Loucy (cell line): ENCODE measurements around the gene CCDC194.
A peak's percentile ranks its signal among the peaks of the same experiment; 100 is the strongest.

Source experiments
- H2AFZ ChIP-seq: fragments of 200-600 bp; sonication (generic); 2 replicates; pipeline ENCODE4 v1.6.0; 2016; ENCODE audit warnings: antibody characterized with exemption, mild to moderate bottlenecking, low read length, moderate library complexity
- H3F3A ChIP-seq: fragments of 200-600 bp; 2 replicates; pipeline ENCODE4 v1.6.0; 2016; ENCODE audit warnings: antibody characterized with exemption, low read depth, mild to moderate bottlenecking
- H3K27me3 ChIP-seq: fragments of 200-600 bp; sonication (generic); 2 replicates; pipeline ENCODE4 v1.6.1; 2014; ENCODE audit warnings: low read length, mild to moderate bottlenecking; ENCODE audit not compliant: insufficient read depth, poor library complexity, severe bottlenecking
- H3K36me3 ChIP-seq: fragments of 200-600 bp; sonication (generic); 2 replicates; pipeline ENCODE4 v1.6.1; 2016; ENCODE audit warnings: low read length; ENCODE audit not compliant: insufficient read depth
- H3K4me1 ChIP-seq: fragments of 200-600 bp; sonication (generic); 2 replicates; pipeline ENCODE4 v1.5.1; 2014; ENCODE audit warnings: low read length, mild to moderate bottlenecking; ENCODE audit not compliant: insufficient read depth, poor library complexity, severe bottlenecking
- H3K4me2 ChIP-seq: fragments of 200-600 bp; sonication (generic); 2 replicates; pipeline ENCODE4 v1.6.0; 2014; ENCODE audit warnings: antibody characterized with exemption, low read length, low read depth, mild to moderate bottlenecking; ENCODE audit not compliant: poor library complexity, severe bottlenecking
- H3K4me3 ChIP-seq: fragments of 200-600 bp; sonication (generic); 2 replicates; pipeline ENCODE4 v1.5.1; 2014; ENCODE audit warnings: low read length, mild to moderate bottlenecking, mixed read lengths; ENCODE audit not compliant: poor library complexity, severe bottlenecking
- H3K79me2 ChIP-seq: fragments of 200-600 bp; sonication (generic); 2 replicates; pipeline ENCODE4 v1.6.1; 2014; ENCODE audit warnings: low read length; ENCODE audit not compliant: insufficient read depth
- H3K9ac ChIP-seq: fragments of 200-600 bp; sonication (generic); 2 replicates; pipeline ENCODE4 v1.6.0; 2014; ENCODE audit warnings: mild to moderate bottlenecking, low read depth, low read length, moderate library complexity; ENCODE audit not compliant: poor library complexity, severe bottlenecking
- H3K9me2 ChIP-seq: fragments of 200-600 bp; sonication (generic); replicated peaks from 2 replicates; pipeline ENCODE4 v1.6.1; 2016; ENCODE audit warnings: low read depth, low read length, mixed read lengths
- H3K9me3 ChIP-seq: fragments of 200-600 bp; sonication (generic); 2 replicates; pipeline ENCODE4 v1.6.1; 2014; ENCODE audit warnings: mild to moderate bottlenecking, antibody characterized with exemption, low read length, low read depth; ENCODE audit not compliant: insufficient read depth
- H4K20me1 ChIP-seq: fragments of 200-600 bp; sonication (generic); 2 replicates; pipeline ENCODE4 v1.6.0; 2014; ENCODE audit warnings: antibody characterized with exemption, low read length, mild to moderate bottlenecking; ENCODE audit not compliant: insufficient read depth, poor library complexity, severe bottlenecking
- CTCF ChIP-seq: fragments of 200-600 bp; sonication (generic); conservative IDR thresholded peaks from 2 replicates; pipeline ENCODE4 v1.5.1; 2014; ENCODE audit warnings: mild to moderate bottlenecking, antibody characterized with exemption, low read length
- EZH2phosphoT487 ChIP-seq: fragments of 200-600 bp; IDR thresholded peaks from 2 replicates; pipeline ENCODE4 v1.6.1; 2018; ENCODE audit warnings: antibody characterized with exemption, mild to moderate bottlenecking, moderate library complexity, borderline replicate concordance

Gene CCDC194

GRCh38 chr19:17404015-17404414 lies 10.0 kb upstream of the CCDC194 start:
- TF ChIP-seq EZH2phosphoT487, result no peak
- Histone ChIP-seq H3K79me2 (peaks cover 54% of the 10 kb centered on the region), H3K9ac (peak overlapping the region; percentile 82), H2AFZ (no peak overlapping the region), H3K9me3 (no peaks in the 10 kb centered on the region), H3K9me2 (no peaks in the 10 kb centered on the region), H3K4me3 (peak overlapping the region; percentile 75), H3F3A (no peaks in the 10 kb centered on the region), H3K4me2 (peak overlapping the region; percentile 86), H3K4me1 (peaks cover 23% of the 10 kb centered on the region), H3K36me3 (peaks cover 6% of the 10 kb centered on the region; the same call in 1 of the 2 replicates), H4K20me1 (peaks cover 22% of the 10 kb centered on the region), H3K27me3 (no peaks in the 10 kb centered on the region)

DNA sequence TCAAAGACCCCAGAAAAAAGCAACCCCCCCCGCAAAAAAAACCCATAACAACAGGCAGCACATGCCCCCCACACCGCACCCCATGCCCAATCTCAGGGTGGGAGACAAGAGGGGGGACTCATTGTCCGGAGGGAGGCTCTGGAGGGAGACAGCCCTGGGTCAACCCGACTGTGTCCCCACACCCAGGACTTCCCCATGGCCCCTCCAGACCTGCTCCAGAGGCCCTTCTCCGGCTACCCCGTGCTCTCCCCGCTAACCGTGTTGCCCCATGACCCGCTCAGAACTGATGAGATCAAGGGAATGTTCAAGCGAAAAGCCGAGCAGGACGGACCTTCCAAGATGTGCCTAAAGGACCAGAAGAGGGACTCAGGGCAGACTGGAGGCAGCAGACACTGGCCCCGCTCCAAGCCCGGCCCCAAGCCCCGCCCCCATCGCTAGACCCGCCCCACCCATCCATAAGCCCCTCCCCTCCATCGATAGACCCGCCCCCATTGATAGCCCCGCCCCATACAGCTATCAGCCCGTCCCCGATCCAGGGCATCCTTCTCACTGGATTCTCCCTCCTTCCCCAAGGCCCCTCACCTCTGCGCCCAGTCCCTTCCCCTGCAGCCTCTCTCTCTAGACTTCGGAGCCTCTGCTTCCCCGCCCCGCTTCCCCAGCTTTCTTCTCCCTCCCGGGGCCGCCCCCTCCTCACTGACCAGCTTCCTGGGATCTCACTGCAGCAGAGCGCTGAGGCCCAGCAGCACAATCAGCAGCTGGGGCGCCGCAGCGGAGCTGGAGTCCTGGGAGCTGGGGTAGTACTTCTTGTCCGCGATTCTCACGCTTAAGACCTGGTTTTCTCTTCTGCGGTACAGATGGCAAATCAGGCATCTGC lies 9.2 kb upstream of the CCDC194 start:
- Histone ChIP-seq H3K4me3 (peak overlapping the region; percentile 75), H3K36me3 (peaks cover 6% of the 10 kb centered on the region; the same call in 1 of the 2 replicates)
- TF ChIP-seq EZH2phosphoT487, result no peak
- TF ChIP-seq CTCF, result no peak

GRCh38 chr19:17401628-17402027 lies 7.6 kb upstream of the CCDC194 start:
- H3K4me2 ChIP-seq, result no peak overlapping the region
- H4K20me1 ChIP-seq, result peaks cover 22% of the 10 kb centered on the region
- peaks cover 19% of the 10 kb centered on the region for H3K4me1 ChIP-seq
- peaks cover 45% of the 10 kb centered on the region for H3K79me2 ChIP-seq
- H3K36me3 ChIP-seq, result peaks cover 6% of the 10 kb centered on the region; the same call in 1 of the 2 replicates
- no peaks in the 10 kb centered on the region for H3K9me2 ChIP-seq
- H3F3A ChIP-seq, result no peaks in the 10 kb centered on the region
- no peaks in the 10 kb centered on the region for H3K9me3 ChIP-seq
- TF ChIP-seq EZH2phosphoT487 (no peak), CTCF (no peak)
- no peaks in the 10 kb centered on the region for H3K27me3 ChIP-seq
- no peak overlapping the region for H2AFZ ChIP-seq
- H3K4me3 ChIP-seq, result no peak overlapping the region
- H3K9ac ChIP-seq, result no peak overlapping the region

More for the DNA sequence above, 9.2 kb upstream of the CCDC194 start:
- peaks cover 54% of the 10 kb centered on the region for H3K79me2 ChIP-seq
- H3K4me2 ChIP-seq, result peak overlapping the region; percentile 86
- H3K27me3 ChIP-seq, result no peaks in the 10 kb centered on the region
- H3K4me1 ChIP-seq, result peaks cover 23% of the 10 kb centered on the region
- no peaks in the 10 kb centered on the region for H3K9me3 ChIP-seq
- peaks cover 22% of the 10 kb centered on the region for H4K20me1 ChIP-seq
- no peaks in the 10 kb centered on the region for H3K9me2 ChIP-seq
- no peaks in the 10 kb centered on the region for H3F3A ChIP-seq
- H2AFZ ChIP-seq, result no peak overlapping the region
- peak overlapping the region; percentile 82 for H3K9ac ChIP-seq
